Measurements from ENCODE around the gene DZIP3. TPM values are rescaled to one million over a fixed set of nuclear protein-coding genes. Genes with fewer than 3 reads are reported as not detected.

Gene DZIP3
- total and polyA plus RNA-seq, 2 experiments from 2014 or later: 28.7 to 32.0 TPM

- no peak for ATAC-seq
- no peaks in the 10 kb centered on the region for H3F3A ChIP-seq (replicated peaks; ENCODE audit: low read depth)
Observed at GRCh38 chr3:108598375-108598774, 8.9 kb downstream of the DZIP3 start.

GRCh38 chr3:108599677-108600409 lies 10.3 kb downstream of the DZIP3 start:
- no peaks in the 10 kb centered on the region for H3K9me3 Mint-ChIP-seq
- Histone ChIP-seq H3K27ac (ENCODE audit: low read depth) (no peak overlapping the region), H2AFZ (no peak overlapping the region), H3K79me2 (replicated peaks; ENCODE audit: insufficient read depth) (peaks cover 57% of the 10 kb centered on the region), H3K4me3 (no peak overlapping the region), H3K9me2 (ENCODE audit: insufficient read depth) (no peaks in the 10 kb centered on the region), H4K20me1 (replicated peaks; ENCODE audit: insufficient read depth) (no peaks in the 10 kb centered on the region), H3K36me3 (ENCODE audit: insufficient read depth) (no peaks in the 10 kb centered on the region), H3K4me1 (ENCODE audit: insufficient read depth) (peaks cover 24% of the 10 kb centered on the region), H3F3A (replicated peaks; ENCODE audit: low read depth) (no peaks in the 10 kb centered on the region), H3K27me3 (ENCODE audit: insufficient read depth) (no peaks in the 10 kb centered on the region), H3K4me2 (no peak overlapping the region)
- ATAC-seq (no peak), DNase-seq (ENCODE audit: low spot score) (no peak)
- peaks cover 2% of the 10 kb centered on the region for H3K27me3 Mint-ChIP-seq (ENCODE audit: insufficient read depth, low read depth, poor library complexity)
- H3K4me1 Mint-ChIP-seq: peaks cover 24% of the 10 kb centered on the region
- no peak overlapping the region for H3K4me3 Mint-ChIP-seq
- no peak overlapping the region for H3K27ac Mint-ChIP-seq
- H3K36me3 Mint-ChIP-seq (ENCODE audit: low read depth): peaks cover 4% of the 10 kb centered on the region; the same call in 1 of the 3 replicates
- TF ChIP-seq ZNF462 (CRISPR knock-in tag; IDR thresholded peaks at IDR 0.05): no peak
- TF ChIP-seq ETS1 (IDR thresholded peaks at IDR 0.05): no peak
- TF ChIP-seq REST (IDR thresholded peaks at IDR 0.05; ENCODE audit: unreplicated experiment): no peak
- no peak for TF ChIP-seq STAT1 (IDR thresholded peaks at IDR 0.05; ENCODE audit: unreplicated experiment)
- TF ChIP-seq EZH2 (IDR thresholded peaks at IDR 0.05; ENCODE audit: low read depth, unreplicated experiment): no peak
- no peak for TF ChIP-seq POLR2AphosphoS5 (IDR thresholded peaks at IDR 0.05; ENCODE audit: low read depth)
- no peak for TF ChIP-seq JUNB (IDR thresholded peaks at IDR 0.05; ENCODE audit: unreplicated experiment)
- no peak for TF ChIP-seq ZNF331 (CRISPR knock-in tag; IDR thresholded peaks at IDR 0.05; ENCODE audit: low read depth)

More at GRCh38 chr3:108598375-108598774, 8.9 kb downstream of the DZIP3 start:
- Mint-ChIP-seq H3K27me3 (ENCODE audit: insufficient read depth, low read depth, poor library complexity) (peaks cover 2% of the 10 kb centered on the region), H3K4me3 (no peak overlapping the region), H3K27ac (no peak overlapping the region), H3K9me3 (no peaks in the 10 kb centered on the region), H3K36me3 (ENCODE audit: low read depth) (peaks cover 4% of the 10 kb centered on the region; the same call in 1 of the 3 replicates), H3K4me1 (peaks cover 18% of the 10 kb centered on the region)
- H3K4me1 ChIP-seq (ENCODE audit: insufficient read depth): peaks cover 17% of the 10 kb centered on the region
- peaks cover 57% of the 10 kb centered on the region for H3K79me2 ChIP-seq (replicated peaks; ENCODE audit: insufficient read depth)
- H3K4me3 ChIP-seq: no peak overlapping the region
- no peaks in the 10 kb centered on the region for H3K36me3 ChIP-seq (ENCODE audit: insufficient read depth)
- TF ChIP-seq EZH2 (IDR thresholded peaks at IDR 0.05; ENCODE audit: low read depth, unreplicated experiment): no peak
- no peak for TF ChIP-seq JUNB (IDR thresholded peaks at IDR 0.05; ENCODE audit: unreplicated experiment)
- no peak for TF ChIP-seq CREB1 (CRISPR knock-in tag; IDR thresholded peaks at IDR 0.05; ENCODE audit: low read depth)
- no peak for TF ChIP-seq ZNF331 (CRISPR knock-in tag; IDR thresholded peaks at IDR 0.05; ENCODE audit: low read depth)
- TF ChIP-seq STAT1 (IDR thresholded peaks at IDR 0.05; ENCODE audit: unreplicated experiment): no peak
- no peak for TF ChIP-seq EZH2phosphoT487 (IDR thresholded peaks at IDR 0.05; ENCODE audit: unreplicated experiment)
- no peak overlapping the region for H2AFZ ChIP-seq
- no peaks in the 10 kb centered on the region for H3K9me2 ChIP-seq (ENCODE audit: insufficient read depth)
- no peaks in the 10 kb centered on the region for H3K27me3 ChIP-seq (ENCODE audit: insufficient read depth)
- DNase-seq (ENCODE audit: low spot score): no peak
- H4K20me1 ChIP-seq (replicated peaks; ENCODE audit: insufficient read depth): no peaks in the 10 kb centered on the region
- H3K4me2 ChIP-seq: no peak overlapping the region
- H3K27ac ChIP-seq (ENCODE audit: low read depth): no peak overlapping the region
